Prostate gland (tissue), 2 donors: ENCODE results near the gene SLIT1.

Experiments used
- CTCF ChIP-seq, 4 experiments: fragments of 200-600 bp in 2 of 4; fragments of 450-650 bp in 2 of 4; sonication (generic) in 2 of 4; IDR thresholded peaks; 1 replicate in 3 of 4; 2 replicates in 1 of 4; pipeline ENCODE4 v1.5.1; 2016 to 2019; ENCODE audit warnings: antibody characterized with exemption in 4 of 4, mild to moderate bottlenecking in 2 of 4, moderate library complexity in 2 of 4
- POLR2A ChIP-seq: fragments of 450-650 bp; IDR thresholded peaks from one replicate; pipeline ENCODE4 v1.6.1; 2016; ENCODE audit warnings: antibody characterized with exemption, mild to moderate bottlenecking
- POLR2AphosphoS5 ChIP-seq: sonication (generic); formaldehyde crosslinking; IDR thresholded peaks from one replicate; pipeline ENCODE4 v1.6.1; 2017; ENCODE audit warnings: antibody characterized with exemption

GRCh38 chr10:97124211-97124610, 61.5 kb downstream of the SLIT1 start:
- TF ChIP-seq CTCF (IDR thresholded peaks at IDR 0.05) (no peak), POLR2A (no peak), POLR2AphosphoS5 (no peak)
